ENCODE measurements around the gene CDNF. TPM values are rescaled to one million over a fixed set of nuclear protein-coding genes. Genes with fewer than 3 reads are reported as not detected.

The CDNF gene
- total RNA-seq, 4 donors from 2014 or later, result 2.6 to 9.1 (median 3.8) TPM; not detected in 1

DNA sequence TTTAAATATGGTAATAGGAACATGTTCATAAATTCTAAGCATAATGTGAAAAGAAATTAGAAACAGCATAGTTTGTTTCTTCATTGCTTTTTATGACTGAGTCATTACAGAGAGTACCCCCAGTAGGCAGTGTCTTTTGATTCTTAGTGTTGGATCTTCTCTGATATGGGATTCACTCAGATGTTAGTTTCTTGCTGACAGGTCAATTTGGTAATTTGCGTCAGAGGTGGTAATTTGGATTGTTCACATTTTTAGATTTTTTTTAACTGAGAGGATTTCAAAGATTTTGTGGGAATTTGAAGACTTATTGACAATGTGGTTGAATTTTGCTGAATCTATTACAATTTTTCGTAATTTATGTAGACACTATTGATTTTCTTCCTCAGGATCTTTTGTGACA lies 2.3 kb upstream of the CDNF start:
- Histone ChIP-seq H3K27ac (no peak overlapping the region), H3K27me3 (no peaks in the 10 kb centered on the region), H3K9me3 (no peaks in the 10 kb centered on the region), H3K36me3 (no peaks in the 10 kb centered on the region), H3K4me1 (peaks cover 5% of the 10 kb centered on the region in 2 donors), H3K4me3 (no peak overlapping the region)
- intact Hi-C loops (cut with DNase I; ENCODE audit: low total_unique reads), result no loop called here
- no peak for DNase-seq
- TF ChIP-seq POLR2A (IDR thresholded peaks at IDR 0.05) (no peak), CTCF (IDR thresholded peaks at IDR 0.05) (no peak)

- intact Hi-C loops (cut with DNase I; ENCODE audit: low total_unique reads), result no loop called here
- H3K36me3 ChIP-seq, result no peaks in the 10 kb centered on the region
- no peak for TF ChIP-seq POLR2A (IDR thresholded peaks at IDR 0.05)
- TF ChIP-seq CTCF (IDR thresholded peaks at IDR 0.05), result no peak
- H3K27me3 ChIP-seq, result no peaks in the 10 kb centered on the region
- H3K4me1 ChIP-seq, result peaks cover 5% of the 10 kb centered on the region in 2 donors
- peak overlapping the region in 1 of 2 donors; percentile 89 for H3K27ac ChIP-seq
- no peak for DNase-seq
- H3K9me3 ChIP-seq, result no peaks in the 10 kb centered on the region
- peak overlapping the region; percentile 96 for H3K4me3 ChIP-seq
These were observed 1.5 kb upstream of the CDNF start for GRCh38 chr10:14839305-14839695.

DNA sequence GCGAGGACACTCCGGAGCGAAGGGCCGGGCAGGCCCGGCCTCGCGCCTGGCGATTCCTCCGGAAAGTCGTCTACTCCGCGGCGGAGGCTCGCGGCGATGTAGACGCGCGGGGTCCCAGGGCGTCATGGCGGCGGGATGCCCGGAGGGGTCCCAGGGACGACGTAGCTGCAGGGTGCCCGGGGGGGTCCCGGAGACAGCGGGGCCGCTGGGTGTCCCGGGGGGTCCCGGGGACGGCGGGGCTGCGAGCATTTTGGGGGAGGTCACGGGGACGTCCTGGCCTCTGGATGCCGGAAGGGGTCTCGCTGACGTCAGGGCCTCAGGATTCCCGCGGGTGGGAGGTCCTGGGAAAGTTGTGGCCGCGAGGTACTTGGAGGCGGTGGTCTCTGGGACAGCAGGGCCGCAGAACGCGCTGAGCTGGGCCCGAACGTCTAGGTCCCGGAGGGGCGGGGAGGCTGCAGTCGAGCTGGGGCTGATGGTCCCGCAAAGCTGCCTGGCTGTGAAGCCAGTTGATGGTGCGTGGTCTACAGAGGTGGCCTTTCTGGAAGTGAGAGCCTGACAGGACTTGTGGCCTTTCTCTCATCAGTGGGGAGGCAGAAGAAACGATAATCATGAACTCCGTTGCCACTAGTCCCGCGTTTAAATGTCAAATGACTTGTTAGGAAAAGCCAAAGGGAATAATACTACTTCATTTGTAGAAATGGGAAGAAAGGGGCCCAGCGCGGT lies 906 bp upstream of the CDNF start:
- TF ChIP-seq POLR2A (IDR thresholded peaks at IDR 0.05) (no peak), CTCF (IDR thresholded peaks at IDR 0.05) (no peak)
- H3K36me3 ChIP-seq, result no peaks in the 10 kb centered on the region
- peak in 1 of 2 donors; percentile 36 for DNase-seq
- H3K9me3 ChIP-seq, result no peaks in the 10 kb centered on the region
- peaks cover 5% of the 10 kb centered on the region in 2 donors for H3K4me1 ChIP-seq
- H3K4me3 ChIP-seq, result peak overlapping the region; percentile 96
- H3K27ac ChIP-seq, result peak overlapping the region; percentile 84 to 89
- intact Hi-C loops (cut with DNase I; ENCODE audit: low total_unique reads), result no loop called here
- no peaks in the 10 kb centered on the region for H3K27me3 ChIP-seq

GRCh38 chr10:14837003-14837756 lies 657 bp downstream of the CDNF start:
- no peak for DNase-seq
- intact Hi-C loops (cut with DNase I; ENCODE audit: low total_unique reads), result no loop called here
- H3K27ac ChIP-seq, result peak overlapping the region; percentile 93 to 94
- no peaks in the 10 kb centered on the region for H3K27me3 ChIP-seq
- no peaks in the 10 kb centered on the region for H3K9me3 ChIP-seq
- H3K36me3 ChIP-seq, result no peaks in the 10 kb centered on the region
- H3K4me1 ChIP-seq, result peaks cover 5% of the 10 kb centered on the region in 2 donors
- peak overlapping the region; percentile 96 for H3K4me3 ChIP-seq
- no peak for TF ChIP-seq POLR2A (IDR thresholded peaks at IDR 0.05)
- TF ChIP-seq CTCF (IDR thresholded peaks at IDR 0.05), result no peak

GRCh38 chr10:14836208-14836607 lies 1.6 kb downstream of the CDNF start:
- Histone ChIP-seq H3K36me3 (no peaks in the 10 kb centered on the region), H3K4me1 (peaks cover 5% of the 10 kb centered on the region in 2 donors), H3K27me3 (no peaks in the 10 kb centered on the region), H3K4me3 (no peak overlapping the region), H3K27ac (peak overlapping the region in 1 of 2 donors; percentile 94), H3K9me3 (no peaks in the 10 kb centered on the region)
- DNase-seq, result no peak
- intact Hi-C loops (cut with DNase I; ENCODE audit: low total_unique reads), result no loop called here
- TF ChIP-seq POLR2A (IDR thresholded peaks at IDR 0.05) (no peak), CTCF (IDR thresholded peaks at IDR 0.05) (no peak)
